Cardiac ventricle fibroblast (primary cell): Measurements from ENCODE around the gene FDX2. TPM values are rescaled to one million over a fixed set of nuclear protein-coding genes. Genes with fewer than 3 reads are reported as not detected.

Source experiments
- total RNA-seq: library from RNA; depleted of rRNA; stranded (reverse); fragments of >200 nt; gene quantifications from 2 replicates; pipeline ENCODE4 v1.2.3, GENCODE V29; 2015

FDX2 gene
- 16.5 and 19.4 TPM in 2 replicates for total RNA-seq

DNA sequence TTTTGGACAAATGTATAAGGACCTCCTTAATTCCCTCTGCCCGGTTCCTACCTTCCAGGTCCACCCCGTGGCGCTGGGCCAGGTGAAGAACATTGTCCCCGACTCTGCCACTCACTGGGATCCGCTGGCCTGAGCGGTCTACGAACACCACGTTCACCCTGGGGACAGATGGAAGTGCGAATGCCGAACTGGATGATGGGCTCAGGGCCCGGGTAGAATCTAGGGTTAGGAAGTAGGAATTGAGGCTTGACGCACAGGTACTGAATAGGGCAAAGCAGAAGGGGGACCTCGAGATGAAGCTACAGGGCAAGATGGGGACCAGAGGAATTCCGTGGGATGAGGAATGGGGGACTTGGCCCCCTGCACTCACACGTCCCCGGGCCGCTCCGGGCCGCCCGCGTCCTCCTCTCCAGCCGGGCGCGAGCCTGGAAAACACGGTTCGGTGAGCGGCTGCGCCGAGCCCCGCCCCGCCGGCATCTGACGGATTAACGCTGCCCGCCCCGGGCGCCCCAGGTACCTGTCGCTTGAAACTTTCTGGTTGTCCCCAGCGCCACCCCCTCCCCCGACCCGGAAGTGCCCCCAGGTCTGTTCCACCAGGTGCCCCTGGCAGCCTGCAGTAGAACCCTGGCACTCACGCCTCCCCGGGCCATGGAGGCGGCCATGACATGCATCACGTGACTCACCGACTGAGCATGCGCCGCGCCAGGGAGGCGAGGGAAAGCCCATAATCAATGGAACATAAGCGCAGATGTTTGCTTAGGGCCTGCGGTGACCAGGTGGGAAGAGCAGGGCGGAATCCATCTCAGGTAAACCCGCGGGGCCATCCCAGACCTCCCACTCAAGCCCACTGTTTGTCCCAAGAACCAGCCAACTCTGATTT lies at the start of gene FDX2:
TSS of gene FDX2 (minus strand) at position 681 of the 880 bp plus-strand sequence. CDS start at position 662, 19 bp downstream.

DNA sequence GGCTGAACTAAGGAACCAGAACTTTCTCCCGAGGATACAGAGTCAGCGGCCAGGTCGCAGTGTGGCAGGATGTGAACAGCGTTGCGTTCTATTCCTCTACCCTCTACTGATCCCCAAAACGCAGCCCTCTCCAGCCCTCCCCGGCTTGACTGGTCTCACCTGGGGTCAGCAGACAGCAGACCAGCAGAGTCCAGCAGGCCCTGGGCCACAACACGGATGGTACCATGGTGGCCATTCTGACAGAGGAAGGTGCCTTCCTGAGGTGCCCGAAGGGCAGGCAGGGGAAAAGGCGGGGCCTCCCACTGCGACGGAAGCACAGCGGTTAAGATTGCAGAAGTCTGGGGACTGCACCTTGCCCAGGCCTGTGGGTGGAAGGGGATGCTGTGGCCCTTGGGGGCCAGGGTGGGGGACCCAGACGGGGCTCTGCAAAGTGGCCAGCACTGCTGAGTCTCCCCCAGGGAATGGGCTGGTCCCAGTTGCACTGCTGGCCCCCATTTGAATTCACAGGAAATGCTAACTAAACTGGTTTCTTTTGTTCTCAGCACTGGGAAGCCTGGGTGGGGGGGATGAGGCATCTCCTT lies 23.7 kb upstream of the FDX2 start, which contains the start of gene ICAM3:
TSS of gene ICAM3 (minus strand) at position 245 of the 581 bp plus-strand sequence. CDS start at position 235, 10 bp downstream.

DNA sequence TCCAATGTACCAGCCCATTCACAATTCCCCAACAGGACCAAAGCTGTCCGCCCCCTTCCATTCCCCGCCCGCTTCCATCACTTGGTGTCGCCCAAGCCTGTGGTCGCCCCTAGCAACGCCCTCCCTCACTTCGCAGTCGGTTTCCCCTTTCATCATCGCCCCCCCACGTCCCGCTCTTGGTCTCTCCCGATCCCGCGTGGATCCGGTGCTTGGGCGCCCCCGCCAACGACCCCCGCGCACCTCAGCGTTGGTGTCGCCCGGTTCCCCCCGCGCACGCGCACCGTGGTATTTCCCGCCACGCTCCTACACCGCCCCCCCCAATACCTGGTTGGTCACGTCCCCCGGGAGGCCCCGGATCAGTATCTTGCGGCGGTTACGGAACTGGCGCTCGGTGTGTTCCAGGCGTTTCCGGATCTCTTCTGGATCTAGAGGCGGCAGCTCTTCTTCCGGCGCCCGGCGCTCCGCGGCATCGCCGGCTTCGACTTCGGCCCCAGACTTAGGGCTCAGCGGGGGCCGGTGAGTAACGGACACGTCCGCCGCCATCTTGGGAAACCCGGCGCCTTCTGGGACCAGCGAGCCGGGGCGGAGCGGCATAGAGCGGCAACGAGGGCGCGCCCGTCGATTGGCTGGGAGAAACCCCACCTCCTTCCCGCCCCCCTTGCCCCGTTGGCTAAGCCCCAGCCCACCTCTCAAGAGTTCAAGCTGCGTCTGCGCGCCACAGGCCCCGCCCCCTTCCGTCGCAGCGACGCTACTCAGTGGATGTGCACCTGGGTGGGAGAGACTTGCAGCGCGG lies 17.3 kb upstream of the FDX2 start, which contains the start of gene RAVER1:
TSS of gene RAVER1 (minus strand) at position 565 of the 793 bp plus-strand sequence. CDS start at position 543, 22 bp downstream.

DNA sequence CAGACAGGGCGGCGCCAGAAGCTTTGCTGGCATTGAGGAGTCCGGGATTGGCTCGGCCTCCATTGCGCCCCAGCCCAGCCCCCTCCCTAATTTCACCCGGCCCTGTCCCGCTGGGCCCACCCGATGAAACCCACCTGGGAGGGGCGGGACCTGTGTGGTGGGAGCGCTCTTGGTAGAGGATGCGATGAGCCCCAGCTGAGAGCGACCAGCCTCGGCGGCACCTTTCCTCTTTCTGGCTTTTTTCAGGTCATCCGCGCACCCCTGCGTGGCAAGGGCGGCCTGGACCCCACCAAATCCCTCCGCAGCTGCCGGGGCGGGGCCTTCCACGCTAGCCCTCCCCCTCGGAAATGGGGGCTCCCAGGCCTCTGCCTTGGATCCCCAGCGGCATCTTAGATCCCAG lies 6.4 kb downstream of the FDX2 start, which contains the start of gene ZGLP1:
TSS of gene ZGLP1 (minus strand) at position 393 of the 400 bp plus-strand sequence.

DNA sequence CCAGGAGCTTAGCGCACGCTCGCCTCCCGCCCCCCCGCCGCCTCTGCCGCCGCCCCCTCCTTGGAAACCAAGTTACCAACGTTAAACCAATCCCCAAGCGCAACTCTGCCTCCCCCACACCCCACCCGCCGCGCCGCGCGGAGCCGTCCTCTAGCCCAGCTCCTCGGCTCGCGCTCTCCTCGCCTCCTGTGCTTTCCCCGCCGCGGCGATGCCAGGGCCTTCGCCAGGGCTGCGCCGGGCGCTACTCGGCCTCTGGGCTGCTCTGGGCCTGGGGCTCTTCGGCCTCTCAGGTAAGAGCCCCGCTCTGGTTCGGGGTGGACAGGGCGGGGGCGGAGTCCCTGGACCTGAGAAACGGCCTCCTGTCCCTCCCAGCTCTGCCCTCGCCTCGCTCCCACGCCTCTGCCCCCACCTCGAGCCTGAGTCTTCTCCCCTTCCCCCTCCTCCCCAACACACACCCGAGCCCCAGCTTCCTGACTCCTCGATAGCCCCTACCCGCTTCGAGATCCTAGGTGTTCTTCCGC lies 25.9 kb downstream of the FDX2 start, which contains the start of gene ICAM5:
TSS of gene ICAM5 (plus strand) at position 117 of the 521 bp plus-strand sequence. CDS start at position 209, 92 bp downstream.

DNA sequence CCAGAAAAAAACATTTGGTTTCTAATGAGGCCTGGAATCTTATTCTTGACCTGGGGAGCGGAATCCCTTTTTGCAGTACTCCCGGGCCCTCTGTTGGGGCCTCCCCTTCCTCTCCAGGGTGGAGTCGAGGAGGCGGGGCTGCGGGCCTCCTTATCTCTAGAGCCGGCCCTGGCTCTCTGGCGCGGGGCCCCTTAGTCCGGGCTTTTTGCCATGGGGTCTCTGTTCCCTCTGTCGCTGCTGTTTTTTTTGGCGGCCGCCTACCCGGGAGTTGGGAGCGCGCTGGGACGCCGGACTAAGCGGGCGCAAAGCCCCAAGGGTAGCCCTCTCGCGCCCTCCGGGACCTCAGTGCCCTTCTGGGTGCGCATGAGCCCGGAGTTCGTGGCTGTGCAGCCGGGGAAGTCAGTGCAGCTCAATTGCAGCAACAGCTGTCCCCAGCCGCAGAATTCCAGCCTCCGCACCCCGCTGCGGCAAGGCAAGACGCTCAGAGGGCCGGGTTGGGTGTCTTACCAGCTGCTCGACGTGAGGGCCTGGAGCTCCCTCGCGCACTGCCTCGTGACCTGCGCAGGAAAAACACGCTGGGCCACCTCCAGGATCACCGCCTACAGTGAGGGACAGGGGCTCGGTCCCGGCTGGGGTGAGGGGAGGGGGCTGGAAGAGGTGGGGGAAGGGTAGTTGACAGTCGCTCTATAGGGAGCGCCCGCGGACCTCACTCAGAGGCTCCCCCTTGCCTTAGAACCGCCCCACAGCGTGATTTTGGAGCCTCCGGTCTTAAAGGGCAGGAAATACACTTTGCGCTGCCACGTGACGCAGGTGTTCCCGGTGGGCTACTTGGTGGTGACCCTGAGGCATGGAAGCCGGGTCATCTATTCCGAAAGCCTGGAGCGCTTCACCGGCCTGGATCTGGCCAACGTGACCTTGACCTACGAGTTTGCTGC lies 28.7 kb downstream of the FDX2 start, which contains the start of gene ICAM4:
TSS of gene ICAM4 (plus strand) at position 153 of the 935 bp plus-strand sequence. CDS start at position 211, 58 bp downstream.

DNA sequence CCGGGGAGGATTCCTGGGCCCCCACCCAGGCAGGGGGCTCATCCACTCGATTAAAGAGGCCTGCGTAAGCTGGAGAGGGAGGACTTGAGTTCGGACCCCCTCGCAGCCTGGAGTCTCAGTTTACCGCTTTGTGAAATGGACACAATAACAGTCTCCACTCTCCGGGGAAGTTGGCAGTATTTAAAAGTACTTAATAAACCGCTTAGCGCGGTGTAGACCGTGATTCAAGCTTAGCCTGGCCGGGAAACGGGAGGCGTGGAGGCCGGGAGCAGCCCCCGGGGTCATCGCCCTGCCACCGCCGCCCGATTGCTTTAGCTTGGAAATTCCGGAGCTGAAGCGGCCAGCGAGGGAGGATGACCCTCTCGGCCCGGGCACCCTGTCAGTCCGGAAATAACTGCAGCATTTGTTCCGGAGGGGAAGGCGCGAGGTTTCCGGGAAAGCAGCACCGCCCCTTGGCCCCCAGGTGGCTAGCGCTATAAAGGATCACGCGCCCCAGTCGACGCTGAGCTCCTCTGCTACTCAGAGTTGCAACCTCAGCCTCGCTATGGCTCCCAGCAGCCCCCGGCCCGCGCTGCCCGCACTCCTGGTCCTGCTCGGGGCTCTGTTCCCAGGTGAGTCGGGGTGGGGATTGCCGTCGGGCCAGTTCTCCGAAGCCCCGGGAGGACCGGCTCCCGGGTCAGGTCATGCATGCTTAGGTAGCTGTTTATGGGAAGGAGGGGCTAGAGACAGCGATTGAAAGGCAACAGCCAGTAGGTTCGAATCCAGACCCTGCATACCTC lies 45.0 kb downstream of the FDX2 start, which contains the start of gene ICAM1:
TSS of gene ICAM1 (plus strand) at position 505 of the 779 bp plus-strand sequence. CDS start at position 545, 40 bp downstream.

Other genes starting within 250 kb of the FDX2 start
- 24.1 and 33.3 TPM in 2 replicates for gene SHFL, start 229.7 kb downstream of the FDX2 start, total RNA-seq
- gene ANGPTL6, start 213.3 kb downstream of the FDX2 start, total RNA-seq: 0.10 TPM in 1 of 2 replicates, not detected in the other
- gene PPAN, start 209.7 kb downstream of the FDX2 start, total RNA-seq: 32.3 and 32.5 TPM in 2 replicates
- 5.3 and 6.8 TPM in 2 replicates for gene P2RY11, start 204.3 kb downstream of the FDX2 start, total RNA-seq
- gene EIF3G, start 196.1 kb downstream of the FDX2 start, total RNA-seq: 279 and 285 TPM in 2 replicates
- 32.2 and 32.6 TPM in 2 replicates for gene DNMT1, start 121.1 kb downstream of the FDX2 start, total RNA-seq
- 26.8 and 33.8 TPM in 2 replicates for gene S1PR2, start 84.7 kb downstream of the FDX2 start, total RNA-seq
- 58.3 and 72.3 TPM in 2 replicates for gene MRPL4, start 63.8 kb downstream of the FDX2 start, total RNA-seq
- gene ICAM1, start 44.9 kb downstream of the FDX2 start, total RNA-seq: 12.8 and 17.7 TPM in 2 replicates
- 0.10 and 0.50 TPM in 2 replicates for gene ICAM4, start 29.1 kb downstream of the FDX2 start, total RNA-seq
- gene ICAM5, start 26.1 kb downstream of the FDX2 start, total RNA-seq: 0.56 and 1.3 TPM in 2 replicates
- gene ZGLP1, start 6.2 kb downstream of the FDX2 start, total RNA-seq: 0.25 and 3.2 TPM in 2 replicates
- 31.8 and 49.8 TPM in 2 replicates for gene RAVER1, start 17.5 kb upstream of the FDX2 start, total RNA-seq
- 3.7 and 6.0 TPM in 2 replicates for gene ICAM3, start 23.6 kb upstream of the FDX2 start, total RNA-seq
- gene TYK2, start 64.6 kb upstream of the FDX2 start, total RNA-seq: 39.3 and 45.8 TPM in 2 replicates
- gene CDC37, start 87.5 kb upstream of the FDX2 start, total RNA-seq: 127 and 132 TPM in 2 replicates
- gene PDE4A, start 104.5 kb upstream of the FDX2 start, total RNA-seq: 13.7 and 16.1 TPM in 2 replicates
- gene KEAP1, start 187.3 kb upstream of the FDX2 start, total RNA-seq: 71.9 and 86.3 TPM in 2 replicates
- gene S1PR5, start 201.4 kb upstream of the FDX2 start, total RNA-seq: not detected in 2 replicates
- gene ATG4D, start 227.9 kb upstream of the FDX2 start, total RNA-seq: 5.3 and 11.4 TPM in 2 replicates
- gene KRI1, start 250.0 kb upstream of the FDX2 start, total RNA-seq: 14.1 and 14.7 TPM in 2 replicates